HG03139 (cell line): ENCODE data around the gene HOXB4.

Source experiments
- ATAC-seq: cut with Tn5 transposase; IDR thresholded peaks from one replicate; pipeline ENCODE4 v1.9.1; 2021; ENCODE audit not compliant: unreplicated experiment

The HOXB4 gene

GRCh38 chr17:48561884-48562810 lies 16.0 kb downstream of the HOXB4 start:
- no peak for ATAC-seq

- no peak for ATAC-seq
These were observed 18.0 kb downstream of the HOXB4 start for GRCh38 chr17:48559840-48560817.

- no peak for ATAC-seq
These were observed 18.9 kb downstream of the HOXB4 start for GRCh38 chr17:48559122-48559839.

GRCh38 chr17:48558831-48559121 lies 19.4 kb downstream of the HOXB4 start:
- ATAC-seq: no peak

- no peak for ATAC-seq
These were observed 19.9 kb downstream of the HOXB4 start for GRCh38 chr17:48558057-48558830.

- no peak for ATAC-seq
These were observed 21.4 kb downstream of the HOXB4 start for GRCh38 chr17:48556576-48557401.

GRCh38 chr17:48556229-48556575 lies 21.9 kb downstream of the HOXB4 start:
- ATAC-seq: no peak

GRCh38 chr17:48555258-48556228 lies 22.6 kb downstream of the HOXB4 start:
- no peak for ATAC-seq

GRCh38 chr17:48554412-48555257 lies 23.5 kb downstream of the HOXB4 start:
- no peak for ATAC-seq

- no peak for ATAC-seq
These were observed 24.3 kb downstream of the HOXB4 start for GRCh38 chr17:48553826-48554225.

- no peak for ATAC-seq
These were observed 25.0 kb downstream of the HOXB4 start for GRCh38 chr17:48553190-48553547.

- ATAC-seq: no peak
These were observed 25.5 kb downstream of the HOXB4 start for GRCh38 chr17:48552466-48553189.

- no peak for ATAC-seq
These were observed 26.3 kb downstream of the HOXB4 start for GRCh38 chr17:48551596-48552465.

- no peak for ATAC-seq
These were observed 27.0 kb downstream of the HOXB4 start for GRCh38 chr17:48551214-48551555.

GRCh38 chr17:48550502-48551213 lies 27.5 kb downstream of the HOXB4 start:
- ATAC-seq: no peak
